ENCODE results near the gene PLPPR5. TPM values are rescaled to one million over a fixed set of nuclear protein-coding genes. Genes with fewer than 3 reads are reported as not detected.
"Not testable (repeated sequence)": the region's sequence is repeated elsewhere in the genome, so short reads cannot be mapped to it uniquely, and the experiment has no call there.

Gene PLPPR5
- total RNA-seq, 4 donors from 2014 or later: 0.17 TPM; not detected in 2

- H3K36me3 ChIP-seq: no peaks in the 10 kb centered on the region
- no peak for TF ChIP-seq EP300 (IDR thresholded peaks at IDR 0.05)
- no peak for TF ChIP-seq POLR2AphosphoS5 (IDR thresholded peaks at IDR 0.05)
- TF ChIP-seq POLR2A (IDR thresholded peaks at IDR 0.05; ENCODE audit: low read depth): no peak
- TF ChIP-seq CTCF (IDR thresholded peaks at IDR 0.05): no peak
- peaks cover 0 to 6% (median 0%) of the 10 kb centered on the region in 4 donors for H3K9me3 ChIP-seq
- H3K4me3 ChIP-seq: no peak overlapping the region
- no peak for DNase-seq (ENCODE audit: extremely low spot score)
- H3K4me1 ChIP-seq: no peaks in the 10 kb centered on the region
- H3K27ac ChIP-seq (replicated peaks in 1 of 4): no peak overlapping the region
- intact Hi-C loops (cut with DNase I): no loop called here
- H3K27me3 ChIP-seq: peaks cover 0 to 9% (median 0%) of the 10 kb centered on the region in 4 donors
Measured at GRCh38 chr1:98884864-98885263, 119.8 kb downstream of the PLPPR5 start.

- peaks cover 0 to 6% (median 0%) of the 10 kb centered on the region in 4 donors for H3K9me3 ChIP-seq
- H3K36me3 ChIP-seq: no peaks in the 10 kb centered on the region
- no peak for DNase-seq (ENCODE audit: extremely low spot score)
- intact Hi-C loops (cut with DNase I): no loop called here
- no peak overlapping the region for H3K4me3 ChIP-seq
- WGBS: 95% methylated on average over 4 of the region's 4 CpGs
- peaks cover 0 to 9% (median 0%) of the 10 kb centered on the region in 4 donors for H3K27me3 ChIP-seq
- TF ChIP-seq POLR2A (IDR thresholded peaks at IDR 0.05; ENCODE audit: low read depth): no peak
- no peak for TF ChIP-seq CTCF (IDR thresholded peaks at IDR 0.05)
- no peak for TF ChIP-seq POLR2AphosphoS5 (IDR thresholded peaks at IDR 0.05)
- TF ChIP-seq EP300 (IDR thresholded peaks at IDR 0.05): no peak
- H3K4me1 ChIP-seq: no peaks in the 10 kb centered on the region
- no peak overlapping the region for H3K27ac ChIP-seq (replicated peaks in 1 of 4)
Measured at GRCh38 chr1:98881901-98882300, 122.8 kb downstream of the PLPPR5 start.

- DNase-seq (ENCODE audit: extremely low spot score); H3K36me3 ChIP-seq; H3K27ac ChIP-seq (replicated peaks in 1 of 4); H3K9me3 ChIP-seq; H3K4me3 ChIP-seq; H3K27me3 ChIP-seq; intact Hi-C loops (cut with DNase I); H3K4me1 ChIP-seq: not testable (repeated sequence)
- 89% methylated on average over 11 of the region's 11 CpGs for WGBS
Measured at GRCh38 chr1:98881234-98881633, 123.4 kb downstream of the PLPPR5 start.

- no peak for DNase-seq (ENCODE audit: extremely low spot score)
- intact Hi-C loops (cut with DNase I): no loop called here
- Histone ChIP-seq H3K4me1 (no peaks in the 10 kb centered on the region), H3K27me3 (no peaks in the 10 kb centered on the region), H3K4me3 (no peak overlapping the region), H3K9me3 (no peaks in the 10 kb centered on the region), H3K27ac (replicated peaks in 1 of 4) (no peak overlapping the region), H3K36me3 (no peaks in the 10 kb centered on the region)
- WGBS: 91% methylated on average over 2 of the region's 2 CpGs
- no peak for TF ChIP-seq POLR2A (IDR thresholded peaks at IDR 0.05; ENCODE audit: low read depth)
- no peak for TF ChIP-seq POLR2AphosphoS5 (IDR thresholded peaks at IDR 0.05)
- no peak for TF ChIP-seq EP300 (IDR thresholded peaks at IDR 0.05)
- TF ChIP-seq CTCF (IDR thresholded peaks at IDR 0.05): no peak
Measured at GRCh38 chr1:98874828-98875227, 129.8 kb downstream of the PLPPR5 start.

- intact Hi-C loops (cut with DNase I): no loop called here
- TF ChIP-seq POLR2A (IDR thresholded peaks at IDR 0.05; ENCODE audit: low read depth): no peak
- no peak for TF ChIP-seq POLR2AphosphoS5 (IDR thresholded peaks at IDR 0.05)
- no peak for TF ChIP-seq CTCF (IDR thresholded peaks at IDR 0.05)
- TF ChIP-seq EP300 (IDR thresholded peaks at IDR 0.05): no peak
Measured at GRCh38 chr1:98870959-98871903, 133.4 kb downstream of the PLPPR5 start.

More at GRCh38 chr1:98870959-98871903, 133.4 kb downstream of the PLPPR5 start:
- no peak overlapping the region for H3K4me3 ChIP-seq
- H3K27me3 ChIP-seq: no peaks in the 10 kb centered on the region
- no peak overlapping the region for H3K27ac ChIP-seq (replicated peaks in 1 of 4)
- no peaks in the 10 kb centered on the region for H3K36me3 ChIP-seq
- H3K9me3 ChIP-seq: no peaks in the 10 kb centered on the region
- 75% methylated on average over 9 of the region's 9 CpGs for WGBS
- H3K4me1 ChIP-seq: no peaks in the 10 kb centered on the region
- no peak for DNase-seq (ENCODE audit: extremely low spot score)
